GM15510 (cell line): Measurements from ENCODE around the gene MND1.

Source experiments
- POLR2A ChIP-seq: IDR thresholded peaks from 3 replicates; pipeline ENCODE4 v1.6.1; 2011; ENCODE audit warnings: borderline replicate concordance; ENCODE audit not compliant: insufficient read length; ENCODE audit errors: extremely low read depth

Gene MND1

DNA sequence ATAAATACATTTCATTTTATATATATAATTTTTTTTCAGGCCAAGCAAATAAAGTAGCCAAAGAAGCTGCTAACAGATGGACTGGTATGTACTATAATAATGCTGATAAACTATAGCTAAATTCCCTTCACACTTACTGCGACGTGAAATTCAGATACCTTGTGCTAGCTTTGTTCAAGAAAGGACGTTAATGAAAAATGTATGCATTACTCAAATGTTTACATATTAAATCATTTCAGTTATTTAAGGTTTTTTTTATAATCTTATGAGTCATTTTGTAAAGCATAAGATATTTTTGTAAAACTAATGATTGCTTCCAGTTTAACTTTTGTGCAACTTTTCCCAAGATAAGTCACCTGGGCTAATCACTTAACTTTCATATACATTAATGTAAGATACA, 64.4 kb downstream of the MND1 start:
- no peak for TF ChIP-seq POLR2A

DNA sequence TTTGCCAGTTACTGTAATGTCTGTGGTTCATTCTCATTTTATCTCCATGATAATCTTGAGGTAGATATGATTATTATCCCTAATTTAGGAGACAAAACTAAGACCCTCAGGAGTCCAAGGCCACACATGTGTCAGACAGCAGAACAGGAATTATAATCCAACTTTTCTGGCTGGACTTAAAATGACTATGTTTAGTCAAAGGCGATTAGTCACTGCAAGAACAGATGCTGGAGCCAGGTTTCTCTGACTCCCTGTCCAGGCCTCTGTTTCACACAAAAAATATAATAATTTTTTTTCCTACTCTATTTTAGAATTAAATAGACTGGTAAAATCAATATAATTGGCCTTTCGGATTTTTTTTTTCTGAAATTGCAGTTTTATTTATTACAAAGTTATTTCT, 64.9 kb downstream of the MND1 start:
- TF ChIP-seq POLR2A: no peak

DNA sequence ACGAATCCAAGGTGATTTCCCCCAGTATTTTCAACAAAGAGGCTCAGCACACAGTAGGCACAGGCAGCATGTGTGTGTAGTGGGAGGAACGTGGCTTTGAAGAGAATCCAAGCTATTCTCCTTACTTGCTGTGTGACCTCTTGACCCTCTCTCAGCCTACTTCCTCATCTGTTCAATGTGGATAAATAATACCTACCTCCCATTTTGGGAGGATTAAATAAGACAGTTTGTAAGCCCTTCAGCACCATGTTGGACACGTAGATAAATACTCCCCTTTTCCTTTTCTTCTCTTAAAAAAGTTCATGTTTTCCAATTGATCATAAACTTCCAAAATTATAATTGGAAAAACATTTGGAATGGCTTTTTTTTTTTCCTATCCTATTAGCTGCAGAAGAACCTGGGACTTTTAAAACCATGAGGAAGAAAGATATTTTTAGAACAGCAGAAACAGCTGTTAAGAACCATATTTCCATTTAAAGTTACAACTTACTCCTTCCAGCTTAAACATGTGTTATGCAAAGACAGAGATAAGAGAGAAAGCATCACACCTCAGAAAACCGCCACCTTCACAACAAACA, 65.5 kb downstream of the MND1 start:
- TF ChIP-seq POLR2A: no peak

DNA sequence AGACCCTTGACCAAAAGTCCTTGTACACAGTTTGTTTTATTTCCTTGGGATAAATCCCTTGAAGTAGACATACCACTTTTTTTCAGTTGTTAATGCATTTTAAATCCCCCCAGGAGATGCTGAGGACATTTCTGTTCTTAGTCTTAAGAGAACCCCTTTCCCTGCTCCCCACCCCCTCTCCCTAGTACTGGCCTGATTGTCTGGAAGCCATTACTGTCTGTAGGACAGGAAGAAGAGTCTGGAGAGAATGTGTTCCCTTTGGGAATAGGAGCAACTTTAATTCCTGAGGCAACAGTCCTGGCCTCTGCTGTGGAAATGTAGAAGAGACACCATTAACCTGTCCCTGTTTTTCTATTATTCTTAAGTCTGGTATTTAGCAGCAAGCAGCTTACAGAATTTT, 69.4 kb downstream of the MND1 start:
- no peak for TF ChIP-seq POLR2A

DNA sequence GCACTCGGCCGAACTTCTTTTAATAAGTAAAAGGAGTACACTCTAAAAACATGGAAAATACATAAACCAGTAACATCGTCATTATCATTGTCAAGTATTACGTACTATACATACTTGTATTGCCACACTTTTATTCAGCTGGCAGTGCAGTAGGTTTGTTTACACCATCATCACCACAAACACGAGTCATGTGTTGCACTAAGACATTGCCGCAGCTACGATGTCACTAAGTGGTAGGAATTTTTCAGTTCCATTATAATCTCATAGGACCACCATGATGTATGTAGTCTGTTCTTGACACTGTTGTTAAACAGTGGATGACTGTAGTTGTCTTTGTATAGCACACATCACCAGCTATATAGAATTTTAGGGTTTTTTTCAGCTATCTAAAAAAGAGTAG, 73.6 kb downstream of the MND1 start:
- TF ChIP-seq POLR2A: no peak

DNA sequence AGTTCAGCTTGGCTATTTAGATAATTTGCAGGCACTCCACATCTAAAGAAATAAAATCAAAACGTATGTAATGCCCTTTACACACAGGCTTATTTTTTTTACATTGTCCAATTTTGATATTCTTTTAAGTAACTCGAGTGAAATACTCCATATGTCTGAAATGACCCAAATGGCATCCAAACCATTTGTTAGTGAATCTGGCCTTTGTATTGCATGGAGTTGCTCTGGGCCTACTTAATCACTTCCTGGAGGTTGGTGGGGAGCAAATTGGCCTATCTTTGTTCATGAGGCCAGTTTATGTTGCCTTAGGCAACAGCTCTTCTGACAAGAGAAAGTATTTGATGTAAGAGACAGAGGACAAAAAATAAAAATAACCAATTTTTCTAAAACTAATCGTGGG, 74.1 kb downstream of the MND1 start:
- no peak for TF ChIP-seq POLR2A

DNA sequence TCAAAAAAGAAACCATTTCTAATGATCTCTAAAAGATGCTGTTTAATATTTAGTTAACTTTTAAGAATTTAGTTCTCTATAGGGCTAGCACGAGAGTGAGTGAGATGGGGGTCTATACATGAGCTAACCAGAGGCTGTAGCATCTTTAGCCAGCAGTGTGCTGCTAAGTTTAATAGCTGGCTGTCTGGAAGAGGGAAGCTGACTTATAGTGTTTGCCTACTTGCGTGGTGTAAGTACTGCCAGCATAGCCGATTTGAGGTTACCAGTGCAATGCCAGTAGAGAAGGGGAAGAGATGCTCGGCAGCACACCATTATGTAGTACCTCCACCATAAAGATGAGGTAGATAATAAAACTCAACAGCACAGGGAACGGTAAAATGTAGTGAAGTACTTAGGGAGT, 74.5 kb downstream of the MND1 start:
- no peak for TF ChIP-seq POLR2A

DNA sequence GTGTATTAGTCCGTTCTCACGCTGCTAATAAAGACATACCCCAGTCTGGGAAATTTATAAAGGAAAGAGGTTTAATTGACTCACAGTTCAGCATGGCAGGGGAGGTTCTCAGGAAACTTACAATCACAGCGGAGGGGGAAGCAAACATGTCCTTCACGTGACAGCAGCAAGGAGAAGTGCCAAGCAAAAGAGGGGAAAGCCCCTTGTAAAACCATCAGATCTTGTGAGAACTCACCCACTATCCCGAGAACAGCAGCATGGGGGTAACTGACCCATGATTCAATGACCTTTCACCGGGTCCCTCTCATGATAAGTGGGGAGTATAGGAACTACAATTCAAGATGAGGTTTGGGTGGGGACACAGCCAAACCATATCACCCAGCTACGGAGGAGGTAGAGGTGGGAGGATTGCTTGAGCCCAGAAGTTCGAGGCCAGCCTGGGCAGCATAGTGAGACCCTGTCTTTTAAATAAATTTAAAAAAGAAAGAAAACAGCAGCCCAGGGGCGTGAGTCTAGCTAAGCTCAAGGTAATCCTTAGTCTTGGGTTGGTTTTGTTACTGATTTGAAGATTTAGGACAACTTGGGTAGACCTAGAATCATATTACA, 75.3 kb downstream of the MND1 start:
- TF ChIP-seq POLR2A: no peak

DNA sequence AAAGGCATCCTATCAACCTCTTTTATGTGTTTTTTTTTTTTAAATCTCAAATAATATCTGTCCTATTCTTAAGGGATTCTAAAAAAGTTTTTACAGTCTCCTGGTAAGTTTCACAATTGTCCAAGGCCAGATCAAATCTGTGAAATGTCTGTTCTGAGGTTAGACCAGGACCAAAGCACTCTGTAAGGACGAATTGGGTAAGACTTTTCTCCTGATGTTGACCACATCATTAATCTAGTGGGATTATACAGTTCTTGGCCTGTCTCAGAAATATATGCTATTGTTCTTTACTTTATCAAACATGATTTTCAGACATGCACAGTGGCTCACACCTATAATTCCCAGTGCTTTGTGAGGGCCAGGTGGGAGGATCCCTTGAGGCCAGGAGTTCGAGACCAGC, 75.9 kb downstream of the MND1 start:
- no peak for TF ChIP-seq POLR2A

DNA sequence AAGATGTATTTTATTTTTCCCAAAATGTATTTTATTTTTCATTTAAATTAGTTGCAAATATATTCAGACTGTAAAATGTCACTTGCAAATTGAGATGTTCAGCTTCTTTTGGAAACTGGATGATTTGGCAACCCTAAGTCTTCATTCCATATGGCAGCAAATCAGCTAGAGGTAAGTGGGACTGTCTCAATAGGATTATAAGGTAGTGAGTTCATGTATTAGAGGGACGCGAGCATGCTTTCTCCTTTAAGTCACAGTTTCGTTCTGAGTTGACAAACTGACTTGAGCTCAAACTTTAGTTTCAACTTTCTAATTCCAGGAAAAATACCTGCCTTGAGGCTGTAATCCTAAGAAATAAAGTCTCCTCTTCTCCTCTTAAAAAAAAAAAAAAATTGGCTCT, 77.5 kb downstream of the MND1 start:
- no peak for TF ChIP-seq POLR2A

DNA sequence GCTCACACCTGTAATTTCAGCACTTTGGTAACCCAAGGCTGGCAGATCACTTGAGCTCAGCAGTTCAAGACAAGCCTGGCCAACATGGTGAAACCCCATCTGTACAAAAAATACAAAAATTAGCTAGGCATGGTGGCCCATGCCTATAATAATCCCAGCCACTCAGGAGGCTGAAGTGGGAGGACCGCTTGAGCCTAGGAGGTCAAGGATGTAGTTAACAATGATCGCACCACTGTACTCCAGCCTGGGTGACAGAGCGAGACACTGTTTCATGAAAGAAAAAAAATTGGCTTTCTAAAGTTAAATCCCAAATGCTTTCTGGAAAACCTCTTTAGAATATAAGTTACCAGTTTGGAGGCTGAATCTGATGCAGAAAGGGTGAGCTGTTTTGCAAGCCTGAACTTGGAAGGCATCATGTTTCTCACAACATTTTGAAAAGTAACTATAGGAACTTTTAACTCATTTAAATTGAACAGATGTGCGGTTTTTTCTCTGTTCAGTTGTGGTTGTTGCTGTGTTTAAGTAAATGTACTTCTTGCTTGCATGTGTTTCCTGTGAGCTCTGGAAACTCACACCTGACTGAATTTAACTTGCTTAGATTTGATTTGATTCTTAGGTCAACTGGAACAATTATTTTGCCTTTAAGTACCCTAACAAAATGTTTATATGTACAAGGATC, 81.9 kb downstream of the MND1 start:
- TF ChIP-seq POLR2A: no peak

DNA sequence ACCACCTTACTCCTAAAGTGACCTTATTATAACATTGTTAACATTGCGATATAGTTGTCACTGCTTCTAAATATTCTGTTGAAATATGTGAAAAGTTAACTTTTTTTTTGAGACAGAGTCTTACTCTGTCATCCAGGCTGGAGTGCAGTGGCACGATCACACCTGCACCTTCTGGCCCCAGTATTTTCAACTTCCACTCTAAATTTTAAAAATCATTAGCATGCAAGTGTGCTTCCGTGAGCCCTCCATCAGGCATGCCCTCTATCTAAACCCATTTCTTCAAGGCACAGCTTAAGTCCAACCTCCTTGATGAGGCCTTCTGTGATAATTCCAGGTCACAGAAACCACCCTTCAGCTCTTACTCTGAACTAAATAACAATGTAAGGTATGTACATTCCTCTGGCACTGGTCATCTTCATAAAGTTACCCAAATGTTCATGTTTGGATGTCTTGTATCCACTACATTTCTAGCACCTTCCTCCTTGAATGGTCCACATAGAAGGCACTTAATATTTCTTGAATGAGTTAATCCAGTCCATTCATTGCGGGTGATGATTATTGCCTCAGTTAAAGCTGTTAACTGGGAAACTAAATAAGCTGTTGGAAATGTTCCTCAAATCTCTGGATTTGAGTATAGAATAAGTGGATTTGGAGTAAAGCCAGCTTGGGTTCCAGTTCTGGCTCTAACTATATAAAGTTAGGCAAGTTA, 83.0 kb downstream of the MND1 start:
- no peak for TF ChIP-seq POLR2A

DNA sequence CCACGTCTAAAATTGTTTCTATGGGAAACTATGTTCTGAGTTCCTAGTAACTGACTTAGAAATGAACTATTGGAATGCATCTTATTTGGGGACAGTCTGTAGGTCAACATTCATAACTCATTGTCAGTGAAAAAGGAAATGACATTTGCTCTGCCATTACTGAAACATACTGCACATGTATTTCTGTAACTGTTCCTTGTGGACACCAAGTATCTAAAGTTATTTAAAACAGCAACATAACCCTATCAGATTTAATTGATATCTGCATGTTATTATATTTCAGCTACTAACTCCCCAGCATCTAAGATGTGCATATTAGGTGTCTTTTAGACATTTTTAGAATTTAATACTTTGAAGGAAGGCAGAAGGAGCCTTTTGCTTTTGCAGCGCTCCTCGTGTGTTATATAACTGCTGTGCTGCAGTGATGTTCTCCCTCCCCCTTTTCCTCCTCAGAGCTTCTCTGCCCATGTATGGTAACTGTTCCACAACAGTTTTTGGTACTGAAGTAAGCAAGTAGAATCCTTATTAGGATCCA, 84.5 kb downstream of the MND1 start:
- TF ChIP-seq POLR2A: no peak

DNA sequence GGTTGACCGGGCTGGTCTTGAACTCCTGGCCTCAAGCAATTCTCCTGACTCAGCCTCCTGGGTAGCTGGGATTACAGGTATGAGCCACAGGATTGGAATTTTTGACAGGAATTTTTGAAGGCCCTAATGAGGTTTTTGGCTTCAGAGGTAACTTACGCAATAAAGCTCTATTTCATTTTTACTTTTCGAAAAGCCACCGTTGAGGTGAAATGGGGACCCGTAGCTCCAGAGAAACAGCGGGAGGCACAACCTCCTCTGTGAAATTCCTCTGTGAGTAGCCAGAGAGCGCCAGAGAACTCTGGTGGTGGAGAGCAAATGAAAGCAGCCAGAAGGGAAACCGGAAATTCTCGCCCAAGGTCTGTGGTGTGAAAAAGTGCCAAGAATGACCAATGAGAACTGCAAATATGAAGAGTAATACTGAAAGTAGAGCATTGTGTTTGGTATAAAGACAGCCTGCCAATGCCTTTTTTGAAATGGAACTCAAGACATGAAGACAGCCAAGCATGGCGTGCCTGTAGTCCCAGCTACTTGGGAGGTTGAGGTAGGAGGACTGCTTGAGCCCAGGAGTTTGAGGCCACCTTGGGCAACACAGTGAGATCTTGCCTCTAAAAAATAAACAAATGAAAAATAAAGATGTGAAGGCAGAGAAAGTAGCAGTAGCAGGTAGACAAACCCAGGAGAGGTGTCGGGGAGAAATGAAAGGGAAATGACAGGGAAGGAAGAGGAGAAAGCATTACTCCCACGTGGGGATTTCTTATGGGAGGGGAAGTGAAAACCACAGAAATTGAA, 88.7 kb downstream of the MND1 start:
- TF ChIP-seq POLR2A: no peak

DNA sequence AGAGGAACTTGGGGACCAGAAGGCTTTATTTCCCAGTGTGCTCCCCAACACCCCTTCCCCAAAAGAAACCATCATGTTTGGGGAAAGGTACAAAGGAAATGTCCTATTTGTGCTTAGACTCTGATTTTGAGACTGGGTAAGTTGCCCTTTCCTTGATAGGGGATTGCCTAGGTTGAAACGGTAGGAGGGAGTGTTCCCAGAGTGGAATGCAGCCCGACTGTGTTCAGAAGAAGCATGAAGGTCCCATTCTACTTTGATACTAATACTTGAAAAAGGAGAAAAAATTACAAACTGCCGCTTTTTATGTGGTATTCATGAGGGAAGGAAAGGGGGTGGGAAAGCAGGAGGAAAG, 89.2 kb downstream of the MND1 start:
- TF ChIP-seq POLR2A: no peak
